Measurements from ENCODE around the gene TAF1B. TPM values are rescaled to one million over a fixed set of nuclear protein-coding genes. Genes with fewer than 3 reads are reported as not detected.
"Not testable (repeated sequence)": the region's sequence is repeated elsewhere in the genome, so short reads cannot be mapped to it uniquely, and the experiment has no call there.

TAF1B gene
- total RNA-seq, 4 donors from 2014 or later = 6.7 to 19.3 (median 14.9) TPM

- Histone ChIP-seq H3K4me1 (peaks cover 0 to 11% (median 3%) of the 10 kb centered on the region in 3 donors), H3K4me3 (no peak overlapping the region), H3K27me3 (no peaks in the 10 kb centered on the region), H3K9me3 (no peaks in the 10 kb centered on the region), H3K36me3 (peaks cover 0 to 81% (median under 1%) of the 10 kb centered on the region in 3 donors), H3K27ac (peak overlapping the region in 1 of 4 donors; percentile 12)
- no peak for TF ChIP-seq POLR2A (IDR thresholded peaks at IDR 0.05)
- TF ChIP-seq CTCF (IDR thresholded peaks at IDR 0.05) = no peak
- 28 to 49% methylated on average over 2 of the region's 2 CpGs for WGBS, 2 donors
- intact Hi-C loops (cut with DNase I) = no loop called here
- no peak for DNase-seq
These were observed 75.0 kb downstream of the TAF1B start for GRCh38 chr2:9918275-9918674.

GRCh38 chr2:9919512-9919911 lies 76.2 kb downstream of the TAF1B start:
- Histone ChIP-seq H3K36me3 (peaks cover 0 to 79% (median 0%) of the 10 kb centered on the region in 3 donors), H3K27me3 (no peaks in the 10 kb centered on the region), H3K4me3 (no peak overlapping the region), H3K4me1 (peaks cover 0 to 6% (median 0%) of the 10 kb centered on the region in 3 donors), H3K27ac (no peak overlapping the region), H3K9me3 (no peaks in the 10 kb centered on the region)
- WGBS, 2 donors = 83 to 87% methylated on average over 3 of the region's 3 CpGs
- TF ChIP-seq POLR2A (IDR thresholded peaks at IDR 0.05) (no peak), CTCF (IDR thresholded peaks at IDR 0.05) (no peak)
- no peak for DNase-seq
- intact Hi-C loops (cut with DNase I) = no loop called here

- intact Hi-C loops (cut with DNase I); H3K9me3 ChIP-seq: not testable (repeated sequence)
- 91 to 96% methylated on average over 2 of the region's 2 CpGs for WGBS, 2 donors
These were observed 83.7 kb downstream of the TAF1B start for GRCh38 chr2:9927020-9927419.

GRCh38 chr2:9937258-9937657 lies 94.0 kb downstream of the TAF1B start:
- intact Hi-C loops (cut with DNase I) = no loop called here
- Histone ChIP-seq H3K27ac (no peak overlapping the region), H3K9me3 (no peaks in the 10 kb centered on the region), H3K27me3 (no peaks in the 10 kb centered on the region), H3K4me3 (no peak overlapping the region), H3K4me1 (peaks cover 0 to 32% (median 7%) of the 10 kb centered on the region in 3 donors), H3K36me3 (peaks cover 0 to 31% (median 7%) of the 10 kb centered on the region in 3 donors)
- DNase-seq = no peak
- TF ChIP-seq POLR2A (IDR thresholded peaks at IDR 0.05) (no peak), CTCF (IDR thresholded peaks at IDR 0.05) (no peak)
- WGBS, 2 donors = 80 to 91% methylated on average over 4 of the region's 4 CpGs

More at GRCh38 chr2:9927020-9927419, 83.7 kb downstream of the TAF1B start:
- H3K27ac ChIP-seq, DNase-seq, H3K27me3 ChIP-seq, H3K4me3 ChIP-seq, H3K4me1 ChIP-seq: not testable (repeated sequence)
- peaks cover 0 to 66% (median 0%) of the 10 kb centered on the region in 3 donors for H3K36me3 ChIP-seq

- H3K9me3 ChIP-seq = no peaks in the 10 kb centered on the region
- TF ChIP-seq CTCF (IDR thresholded peaks at IDR 0.05) (no peak), POLR2A (IDR thresholded peaks at IDR 0.05) (no peak)
- H3K36me3 ChIP-seq = peaks cover 0 to 24% (median 2%) of the 10 kb centered on the region in 3 donors
- H3K4me3 ChIP-seq = no peak overlapping the region
- DNase-seq = no peak
- no peaks in the 10 kb centered on the region for H3K27me3 ChIP-seq
- 54 to 69% methylated on average over 2 to 4 of the region's 9 CpGs for WGBS, 2 donors
- intact Hi-C loops (cut with DNase I) = no loop called here
- H3K4me1 ChIP-seq = peaks cover 0 to 38% (median 7%) of the 10 kb centered on the region in 3 donors
- H3K27ac ChIP-seq = no peak overlapping the region
These were observed 94.7 kb downstream of the TAF1B start for GRCh38 chr2:9937968-9938367.

Measured in esophagus squamous epithelium (tissue), 5 donors.